HG02970 (cell line): ENCODE measurements around the gene ZNF689.
A peak's percentile ranks its signal among the peaks of the same experiment; 100 is the strongest.

Experiments used
- ATAC-seq: cut with Tn5 transposase; IDR thresholded peaks from one replicate; pipeline ENCODE4 v1.9.1; 2021; ENCODE audit warnings: mild to moderate bottlenecking, moderate library complexity, moderate number of reproducible peaks; ENCODE audit not compliant: unreplicated experiment, low FRiP score

Gene ZNF689

GRCh38 chr16:30609926-30610839 lies at the start of gene ZNF689:
Gene ZNF689, minus strand, starts transcription at chr16:30610389. Its CDS starts 348 bp downstream, at chr16:30610041.
- ATAC-seq = peak; percentile 73

GRCh38 chr16:30658731-30659506 lies 48.7 kb upstream of the ZNF689 start:
- ATAC-seq = peak; percentile 21

GRCh38 chr16:30657866-30658730 lies 47.9 kb upstream of the ZNF689 start, which contains the start of gene FBRS:
Gene FBRS, plus strand, starts transcription at chr16:30658431. Its CDS starts 1,088 bp downstream, at chr16:30659519.
- ATAC-seq = peak; percentile 68

GRCh38 chr16:30656974-30657865 lies 47.0 kb upstream of the ZNF689 start:
- peak; percentile 0 for ATAC-seq

- no peak for ATAC-seq
Observed at GRCh38 chr16:30656388-30656787, 46.2 kb upstream of the ZNF689 start.

- no peak for ATAC-seq
Observed at GRCh38 chr16:30655815-30656347, 45.7 kb upstream of the ZNF689 start.

GRCh38 chr16:30654856-30655255 lies 44.7 kb upstream of the ZNF689 start:
- ATAC-seq = no peak

- ATAC-seq = no peak
Observed at GRCh38 chr16:30652718-30653117, 42.5 kb upstream of the ZNF689 start.

- ATAC-seq = no peak
Observed at GRCh38 chr16:30652005-30652296, 41.8 kb upstream of the ZNF689 start.

GRCh38 chr16:30651124-30652004 lies 41.2 kb upstream of the ZNF689 start:
- peak; percentile 44 for ATAC-seq

- peak; percentile 57 for ATAC-seq
Observed at GRCh38 chr16:30650369-30651123, 40.4 kb upstream of the ZNF689 start, which contains the start of gene PRR14. Gene PRR14, plus strand, starts transcription at chr16:30650960. Its CDS starts 686 bp downstream, at chr16:30651646.

- no peak for ATAC-seq
Observed at GRCh38 chr16:30649725-30650368, 39.7 kb upstream of the ZNF689 start.

- no peak for ATAC-seq
Observed at GRCh38 chr16:30647274-30647571, 37.0 kb upstream of the ZNF689 start.

- no peak for ATAC-seq
Observed at GRCh38 chr16:30645727-30646126, 35.5 kb upstream of the ZNF689 start.

GRCh38 chr16:30644334-30644830 lies 34.2 kb upstream of the ZNF689 start:
- ATAC-seq = no peak

GRCh38 chr16:30641378-30641982 lies 31.3 kb upstream of the ZNF689 start:
- no peak for ATAC-seq

GRCh38 chr16:30637944-30638343 lies 27.8 kb upstream of the ZNF689 start:
- no peak for ATAC-seq
